GM12878 (cell line): Measurements from ENCODE around the gene SRGAP1.

ENCODE experiments used
- NFIC ChIP-seq: IDR thresholded peaks from 2 replicates; pipeline ENCODE4 v1.6.1; 2012; ENCODE audit warnings: low read depth, mild to moderate bottlenecking, inconsistent platforms, low read length, moderate library complexity
- RCOR1 ChIP-seq: conservative IDR thresholded peaks from 2 replicates; pipeline ENCODE4 v1.6.1; 2012; ENCODE audit warnings: low read depth, low read length, improper control_type of control experiment

DNA sequence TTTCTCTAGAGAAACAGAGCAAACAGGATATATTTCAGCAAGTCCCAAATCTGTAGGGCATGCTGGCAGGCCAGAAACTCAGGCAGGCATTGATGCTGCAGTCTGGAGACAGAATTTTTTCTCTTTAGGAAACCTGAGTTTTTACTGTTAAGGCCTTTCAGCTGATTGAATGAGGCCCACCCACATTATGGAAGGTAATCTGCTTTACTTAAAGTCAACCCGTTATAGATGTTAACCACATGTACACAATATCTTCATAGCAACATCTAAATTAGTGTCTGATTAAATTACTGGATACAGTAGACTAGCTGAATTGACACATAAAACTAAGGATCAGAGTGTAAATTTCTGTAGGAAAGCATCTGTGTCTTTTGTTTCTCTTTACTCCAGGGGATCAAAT is 65.2 kb downstream of the SRGAP1 start:
- TF ChIP-seq NFIC = no peak
- no peak for TF ChIP-seq RCOR1
